Activated T-helper 2 cell treated with anti-CD3 and anti-CD28 coated beads, Interferon-gamma antibody, Interleukin-2, Interleukin-4, amounts not matched to agents 10 μg/mL and 5 μg/mL and 100 μg/mL, durations not matched to agents 14 hours and 24 hours and 36 hours (primary cell): ENCODE data around the gene TICAM2. TPM values are rescaled to one million over a fixed set of nuclear protein-coding genes. Genes with fewer than 3 reads are reported as not detected.

ENCODE experiments used
- DNase-seq: peaks from one replicate; pipeline ENCODE4 v3.0.0; 2021; ENCODE audit warnings: low spot score
- H3K27ac Mint-ChIP-seq: one replicate; pipeline ENCODE4 v1.8.0; 2021; ENCODE audit warnings: mixed read lengths
- H3K27me3 Mint-ChIP-seq: one replicate; pipeline ENCODE4 v1.8.0; 2021; ENCODE audit warnings: low read depth, mixed read lengths
- H3K36me3 Mint-ChIP-seq: one replicate; pipeline ENCODE4 v1.8.0; 2021; ENCODE audit warnings: low read depth, mixed read lengths
- H3K4me1 Mint-ChIP-seq: one replicate; pipeline ENCODE4 v1.8.0; 2021; ENCODE audit warnings: low read depth, mixed read lengths
- H3K4me3 Mint-ChIP-seq: one replicate; pipeline ENCODE4 v1.8.0; 2021; ENCODE audit warnings: low read depth, mild to moderate bottlenecking, moderate library complexity, mixed read lengths
- H3K9me3 Mint-ChIP-seq: one replicate; pipeline ENCODE4 v1.8.0; 2021; ENCODE audit warnings: mixed read lengths
- intact Hi-C: fragments of 100-400 bp; cut with micrococcal nuclease; formaldehyde crosslinking; loops from one replicate; pipeline ENCODE4 v1.15.1; 2023
- total RNA-seq: library from RNA; stranded (reverse); gene quantifications from 2 replicates; pipeline ENCODE4 v1.2.3, GENCODE V29; 2022

TICAM2 gene
- total RNA-seq, 1 donor from 2014 or later, result not detected

DNA sequence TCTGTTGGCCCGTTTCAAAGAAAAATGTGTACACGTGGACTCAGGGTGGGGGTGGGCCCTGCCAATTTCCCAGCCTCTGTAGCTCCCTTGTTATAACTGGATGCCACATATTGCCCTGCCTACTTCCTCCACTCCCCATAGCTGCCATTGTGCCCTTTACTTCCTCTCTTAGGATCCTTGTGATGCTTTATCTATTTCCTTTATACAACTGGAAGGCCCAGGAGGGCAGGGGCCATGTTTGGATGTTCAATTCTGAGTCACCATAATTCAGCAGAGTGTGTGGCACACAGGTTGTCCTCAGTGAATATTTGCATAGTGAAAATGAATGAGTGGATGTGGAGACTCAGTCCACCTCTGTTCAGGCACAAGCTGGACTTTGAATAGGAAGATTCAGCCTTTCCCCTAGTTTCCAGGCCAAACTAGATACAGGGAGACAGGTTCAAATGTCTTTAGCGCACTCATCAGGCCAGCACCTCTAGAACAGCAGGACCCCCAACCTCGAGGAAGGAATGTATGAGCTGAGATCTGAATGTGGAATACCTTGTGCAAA, 47.1 kb downstream of the TICAM2 start:
- intact Hi-C loops, result no loop called here
- H3K4me3 Mint-ChIP-seq, result no peak overlapping the region
- H3K27me3 Mint-ChIP-seq, result peaks cover 24% of the 10 kb centered on the region
- peaks cover 3% of the 10 kb centered on the region for H3K4me1 Mint-ChIP-seq
- no peaks in the 10 kb centered on the region for H3K9me3 Mint-ChIP-seq
- no peak for DNase-seq
- no peak overlapping the region for H3K27ac Mint-ChIP-seq
- H3K36me3 Mint-ChIP-seq, result no peaks in the 10 kb centered on the region

DNA sequence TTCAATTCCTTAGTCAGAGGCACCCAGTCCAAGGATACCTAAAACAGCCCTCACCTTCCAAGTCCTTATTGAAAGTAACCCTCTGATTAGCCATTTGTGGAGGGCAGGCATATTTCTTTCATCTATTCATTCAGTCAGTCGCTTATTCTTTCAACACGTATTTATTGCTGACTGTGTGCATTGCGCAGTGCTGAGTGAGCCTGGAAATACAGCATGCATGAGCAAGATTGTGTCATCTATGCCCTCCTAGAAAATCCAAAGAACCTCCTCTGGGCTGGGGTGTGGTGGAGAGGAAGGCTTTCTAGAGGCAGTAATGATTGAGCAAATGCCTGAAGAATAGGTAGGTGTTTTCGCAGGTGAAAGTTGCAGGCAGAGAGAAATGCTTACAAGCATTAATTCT, 49.2 kb downstream of the TICAM2 start:
- H3K9me3 Mint-ChIP-seq, result no peaks in the 10 kb centered on the region

DNA sequence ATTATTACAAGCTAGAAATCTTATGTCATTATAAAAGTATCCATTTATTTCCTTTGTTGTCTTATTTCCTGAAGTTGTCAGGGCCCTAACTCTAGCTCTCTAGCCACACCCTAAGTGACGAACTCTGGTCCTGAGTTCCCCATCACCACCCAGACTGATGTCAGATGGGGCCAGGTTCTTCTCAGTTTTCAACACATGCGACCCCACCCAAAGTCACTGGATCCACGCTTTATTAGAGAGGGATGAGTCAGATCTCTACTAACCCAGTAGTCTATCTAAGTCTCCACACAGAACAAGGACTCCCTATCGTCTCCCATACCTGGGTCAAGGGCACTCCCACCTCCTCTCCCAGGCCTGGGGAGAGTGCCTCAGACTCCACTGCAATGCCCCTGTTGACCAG, 50.9 kb downstream of the TICAM2 start:
- Mint-ChIP-seq H3K9me3 (peaks cover 4% of the 10 kb centered on the region), H3K4me1 (no peaks in the 10 kb centered on the region), H3K27me3 (peaks cover 18% of the 10 kb centered on the region), H3K36me3 (peaks cover under 1% of the 10 kb centered on the region), H3K27ac (no peak overlapping the region), H3K4me3 (no peak overlapping the region)
- no peak for DNase-seq
- intact Hi-C loops, result no loop called here

More for the DNA sequence above, 49.2 kb downstream of the TICAM2 start:
- no peak for DNase-seq
- Mint-ChIP-seq H3K27ac (no peak overlapping the region), H3K4me3 (no peak overlapping the region), H3K4me1 (peaks cover 3% of the 10 kb centered on the region), H3K36me3 (no peaks in the 10 kb centered on the region), H3K27me3 (peaks cover 18% of the 10 kb centered on the region)
- intact Hi-C loops, result no loop called here

DNA sequence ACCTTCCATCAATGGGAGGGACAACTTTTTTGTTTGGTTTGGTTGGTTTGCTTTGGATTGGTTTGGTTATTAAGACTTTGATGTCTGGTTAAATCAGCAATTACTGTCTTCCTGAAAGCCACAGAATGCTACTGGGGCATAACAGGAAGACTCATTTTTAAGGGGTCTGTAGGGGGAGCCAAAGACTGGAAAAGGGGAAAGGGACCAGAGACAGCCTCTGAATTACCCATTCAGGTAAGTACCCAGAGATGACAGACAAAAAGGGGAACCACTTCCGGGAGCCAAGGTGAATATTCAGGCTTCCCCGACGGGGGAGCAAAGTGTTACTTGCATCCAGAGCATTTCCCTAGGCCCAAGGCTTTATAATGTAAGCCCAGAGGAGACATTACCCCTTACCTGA, 53.1 kb downstream of the TICAM2 start:
- H3K36me3 Mint-ChIP-seq, result peaks cover 9% of the 10 kb centered on the region
- peaks cover 18% of the 10 kb centered on the region for H3K27me3 Mint-ChIP-seq
- no peak overlapping the region for H3K4me3 Mint-ChIP-seq
- intact Hi-C loops, result no loop called here
- H3K4me1 Mint-ChIP-seq, result peaks cover 6% of the 10 kb centered on the region
- no peak overlapping the region for H3K27ac Mint-ChIP-seq
- H3K9me3 Mint-ChIP-seq, result peaks cover 11% of the 10 kb centered on the region
- no peak for DNase-seq

DNA sequence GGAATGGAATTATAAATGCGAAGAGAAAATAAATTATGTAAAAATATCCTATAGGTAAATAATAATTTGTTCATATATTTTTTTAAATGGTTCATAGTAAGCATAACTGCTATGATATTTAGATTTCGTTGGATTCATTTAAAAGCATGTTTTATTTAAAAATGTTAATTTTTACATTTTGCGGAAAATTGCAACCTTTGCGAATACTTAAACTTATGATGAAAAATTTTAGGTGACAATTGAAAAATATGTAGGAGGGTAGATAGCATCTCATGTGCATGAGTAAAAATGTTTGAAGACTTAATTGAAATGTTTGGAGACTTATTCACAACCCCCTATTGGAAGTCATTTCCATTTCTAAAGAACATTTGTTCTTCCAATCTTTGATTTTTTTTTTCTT, 53.6 kb downstream of the TICAM2 start:
- intact Hi-C loops, result no loop called here
- peaks cover 11% of the 10 kb centered on the region for H3K9me3 Mint-ChIP-seq
- H3K36me3 Mint-ChIP-seq, result peaks cover 9% of the 10 kb centered on the region
- H3K4me3 Mint-ChIP-seq, result no peak overlapping the region
- no peak overlapping the region for H3K27ac Mint-ChIP-seq
- H3K27me3 Mint-ChIP-seq, result peaks cover 18% of the 10 kb centered on the region
- H3K4me1 Mint-ChIP-seq, result peaks cover 6% of the 10 kb centered on the region
- no peak for DNase-seq

DNA sequence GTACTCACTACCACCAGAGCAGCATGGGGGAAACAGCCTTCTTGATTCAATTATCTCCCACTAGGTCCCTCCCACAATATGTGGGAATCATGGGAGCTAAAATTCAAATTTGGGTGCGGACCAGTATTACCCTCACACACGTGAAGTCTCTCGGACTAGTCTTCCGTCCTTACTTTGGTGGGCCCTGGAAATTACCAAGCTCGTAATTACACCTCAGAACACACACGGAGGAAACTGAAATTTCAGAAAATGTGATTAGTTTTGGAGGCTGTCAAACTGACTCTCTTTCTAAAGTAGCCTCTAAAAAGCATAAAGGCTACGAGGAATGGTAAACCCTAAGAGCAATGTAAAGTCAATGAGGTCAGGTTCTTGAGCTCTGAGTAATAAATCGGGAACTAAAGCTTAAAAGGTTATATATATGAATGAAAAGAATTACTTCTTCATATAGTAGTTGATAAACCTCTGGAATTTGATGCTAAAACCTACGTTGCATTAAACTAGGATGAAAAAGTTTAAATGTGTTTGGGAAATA, 56.9 kb downstream of the TICAM2 start:
- intact Hi-C loops, result loop anchor here (2.0 kb wide), 2 partner anchors 89 to 249 kb away; partner anchors contain the start of gene CCDC112
- peak overlapping the region; percentile 21 for H3K4me3 Mint-ChIP-seq
- H3K9me3 Mint-ChIP-seq, result peaks cover 11% of the 10 kb centered on the region
- H3K36me3 Mint-ChIP-seq, result peaks cover 37% of the 10 kb centered on the region
- H3K27ac Mint-ChIP-seq, result peak overlapping the region; percentile 70
- peaks cover 32% of the 10 kb centered on the region for H3K4me1 Mint-ChIP-seq
- H3K27me3 Mint-ChIP-seq, result peaks cover under 1% of the 10 kb centered on the region
- DNase-seq, result no peak

DNA sequence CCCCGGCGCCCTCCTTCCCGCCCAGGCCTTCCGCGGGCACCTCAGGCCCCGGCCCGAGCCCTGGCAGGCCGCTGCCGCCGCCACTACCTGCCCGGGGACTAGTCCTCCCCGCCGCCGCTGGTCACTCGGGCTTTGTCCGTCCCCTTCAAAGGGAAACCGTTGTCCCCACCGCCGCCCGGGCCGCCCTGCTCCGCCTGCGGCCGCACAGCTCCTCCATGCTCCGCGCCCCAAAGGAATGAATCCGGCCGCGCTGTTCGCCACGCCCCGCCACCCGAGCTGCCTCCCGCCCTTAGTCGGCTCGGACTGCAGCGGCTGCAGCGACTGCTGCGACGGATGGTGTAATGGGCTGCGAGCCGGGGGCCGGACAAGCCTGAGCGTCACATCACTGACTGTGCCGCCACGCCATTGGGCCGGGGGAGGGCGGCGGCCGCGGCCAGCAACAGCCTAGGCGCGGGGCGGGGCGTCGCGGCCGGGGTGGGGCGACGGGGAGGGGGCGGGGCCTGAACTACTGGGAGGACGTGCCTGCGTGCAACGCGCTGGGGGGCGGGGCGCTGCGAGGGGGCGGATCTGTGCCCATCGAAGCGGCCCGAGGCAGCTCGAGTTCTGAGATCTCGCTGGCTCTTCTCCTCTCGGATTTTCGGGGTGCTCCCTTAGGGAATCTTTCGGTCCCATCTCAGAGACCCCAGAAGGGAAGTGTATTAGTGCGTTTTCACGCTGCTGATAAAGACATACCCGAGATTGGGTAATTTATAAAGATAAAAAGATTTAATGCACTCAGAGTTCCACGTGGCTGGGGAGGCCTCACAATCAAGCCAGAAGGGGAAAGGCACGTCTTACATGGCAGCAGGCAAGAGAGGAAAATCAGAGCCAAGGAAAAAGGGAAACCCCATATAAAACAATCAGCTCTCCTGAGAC, 57.6 kb downstream of the TICAM2 start, which contains the start of gene FEM1C:
FEM1C (minus strand) TSS at position 340 of the 915 bp plus-strand sequence. CDS start 1,282 bp downstream, outside the sequence.
- H3K9me3 Mint-ChIP-seq, result peaks cover 11% of the 10 kb centered on the region
- intact Hi-C loops, result loop anchor here (1.0 to 5.0 kb wide), 8 partner anchors 57 to 543 kb away; partner anchors contain the start of genes AP3S1, ATG12, CCDC112 and COMMD10
- H3K27ac Mint-ChIP-seq, result peak within 1 kb of the TSS; percentile 99
- H3K36me3 Mint-ChIP-seq, result peaks cover 44% of the 10 kb centered on the region
- no peaks in the 10 kb centered on the region for H3K27me3 Mint-ChIP-seq
- peak; percentile 92 for DNase-seq
- peak within 1 kb of the TSS; percentile 97 for H3K4me3 Mint-ChIP-seq
- H3K4me1 Mint-ChIP-seq, result peaks cover 39% of the 10 kb centered on the region

DNA sequence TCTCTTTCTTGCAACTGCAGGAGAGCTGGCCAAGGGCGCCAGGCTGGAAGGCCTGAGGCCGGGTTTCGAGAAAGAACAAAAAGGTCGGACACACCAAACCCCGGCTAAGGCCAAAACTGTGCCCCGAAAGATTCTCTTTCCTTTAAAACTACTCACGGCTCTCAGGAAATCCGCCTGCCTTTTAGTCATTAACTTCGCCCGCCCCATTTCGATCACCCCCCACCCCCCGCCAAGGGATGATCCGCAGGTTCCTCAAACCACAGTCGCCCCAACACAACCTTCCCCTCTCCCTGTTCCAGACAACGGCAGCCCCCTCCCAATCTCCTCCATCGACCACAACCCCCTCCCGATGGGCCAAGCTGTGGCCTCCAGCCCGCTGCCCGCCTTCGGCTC, 58.2 kb downstream of the TICAM2 start:
- intact Hi-C loops, result loop anchor here (1.0 to 5.0 kb wide), 8 partner anchors 57 to 543 kb away; partner anchors contain the start of genes AP3S1, ATG12, CCDC112 and COMMD10
- peaks cover 11% of the 10 kb centered on the region for H3K9me3 Mint-ChIP-seq
- peaks cover 51% of the 10 kb centered on the region for H3K36me3 Mint-ChIP-seq
- peak overlapping the region; percentile 99 for H3K27ac Mint-ChIP-seq
- H3K4me1 Mint-ChIP-seq, result peaks cover 44% of the 10 kb centered on the region
- no peak for DNase-seq
- H3K4me3 Mint-ChIP-seq, result peak overlapping the region; percentile 97
- H3K27me3 Mint-ChIP-seq, result no peaks in the 10 kb centered on the region

DNA sequence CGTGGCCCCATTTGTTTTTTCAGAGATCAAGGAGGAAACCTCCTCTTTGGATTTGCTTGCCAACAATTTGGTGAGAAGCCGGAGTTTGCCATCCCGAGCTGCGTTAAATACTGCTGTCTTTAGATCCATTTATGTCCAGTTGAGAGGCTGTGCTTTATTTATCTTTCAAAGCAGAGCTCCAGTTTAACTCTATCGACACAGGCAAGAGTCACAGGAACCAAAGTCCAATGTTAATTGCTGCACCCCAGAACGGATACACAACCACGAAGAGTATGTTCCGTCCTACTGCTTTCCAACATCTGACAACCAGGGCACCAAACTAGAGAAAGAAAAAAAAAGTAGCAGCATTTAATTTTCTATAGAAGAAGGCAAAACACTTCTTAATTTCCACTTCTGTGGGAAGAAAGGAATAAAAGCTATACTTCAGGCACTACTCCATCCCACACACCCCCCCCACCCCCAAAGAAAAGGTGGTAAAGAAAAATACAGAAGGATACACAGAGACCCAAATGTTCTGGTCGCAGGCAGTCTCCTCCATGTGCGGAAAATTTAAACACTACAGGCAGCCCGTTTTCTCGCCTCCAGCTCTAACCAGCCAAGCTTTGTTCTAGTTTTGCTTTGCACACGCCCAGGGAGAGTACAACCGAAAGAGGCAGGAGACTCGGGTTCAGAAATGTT, 58.8 kb downstream of the TICAM2 start:
- H3K9me3 Mint-ChIP-seq, result peaks cover 11% of the 10 kb centered on the region
- intact Hi-C loops, result loop anchor here (1.0 to 5.0 kb wide), 8 partner anchors 56 to 544 kb away; partner anchors contain the start of genes AP3S1, ATG12, CCDC112 and COMMD10
- H3K4me1 Mint-ChIP-seq, result peaks cover 49% of the 10 kb centered on the region
- DNase-seq, result peak; percentile 56
- H3K27me3 Mint-ChIP-seq, result no peaks in the 10 kb centered on the region
- H3K4me3 Mint-ChIP-seq, result peak overlapping the region; percentile 97
- H3K27ac Mint-ChIP-seq, result peak overlapping the region; percentile 99
- H3K36me3 Mint-ChIP-seq, result peaks cover 56% of the 10 kb centered on the region

DNA sequence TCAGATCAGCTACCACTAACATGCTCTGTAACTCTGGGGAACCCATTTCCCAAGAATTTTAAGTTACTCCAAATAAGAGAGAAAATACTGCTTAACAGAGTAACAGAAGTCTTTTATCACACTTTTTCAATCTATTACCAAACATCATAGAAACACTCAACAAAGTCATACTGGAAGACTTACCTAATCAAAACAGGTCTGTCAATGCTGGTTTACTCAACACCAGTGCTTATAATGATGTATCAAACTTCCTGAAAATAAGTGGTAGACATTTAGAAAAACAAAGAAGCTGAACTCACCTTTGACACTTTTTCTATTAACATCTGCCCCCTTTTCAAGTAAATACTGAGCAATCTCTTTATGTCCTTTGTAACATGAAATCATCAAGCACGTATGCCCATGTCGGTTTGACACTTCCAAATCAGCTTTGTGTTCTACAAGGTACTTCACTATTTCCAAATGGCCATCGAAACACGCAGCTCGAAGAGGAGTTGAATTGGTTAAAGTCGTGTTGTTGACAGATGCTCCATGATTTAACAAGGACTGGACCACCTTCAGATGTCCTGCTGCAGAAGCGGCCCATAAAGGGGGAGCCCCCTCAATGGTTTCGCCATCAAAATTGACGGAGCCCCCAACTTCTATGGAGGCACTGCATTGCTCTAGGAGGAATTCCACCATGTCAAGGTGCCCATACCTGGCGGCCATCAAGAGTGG, 59.5 kb downstream of the TICAM2 start:
- Mint-ChIP-seq H3K27ac (peak overlapping the region; percentile 99), H3K4me3 (peak overlapping the region; percentile 97), H3K27me3 (no peaks in the 10 kb centered on the region), H3K9me3 (peaks cover 11% of the 10 kb centered on the region), H3K4me1 (peaks cover 54% of the 10 kb centered on the region), H3K36me3 (peaks cover 62% of the 10 kb centered on the region)
- no peak for DNase-seq
- intact Hi-C loops, result loop anchor here (5.0 kb wide), 1 partner anchor 544 kb away; the partner anchor contains the start of gene COMMD10

DNA sequence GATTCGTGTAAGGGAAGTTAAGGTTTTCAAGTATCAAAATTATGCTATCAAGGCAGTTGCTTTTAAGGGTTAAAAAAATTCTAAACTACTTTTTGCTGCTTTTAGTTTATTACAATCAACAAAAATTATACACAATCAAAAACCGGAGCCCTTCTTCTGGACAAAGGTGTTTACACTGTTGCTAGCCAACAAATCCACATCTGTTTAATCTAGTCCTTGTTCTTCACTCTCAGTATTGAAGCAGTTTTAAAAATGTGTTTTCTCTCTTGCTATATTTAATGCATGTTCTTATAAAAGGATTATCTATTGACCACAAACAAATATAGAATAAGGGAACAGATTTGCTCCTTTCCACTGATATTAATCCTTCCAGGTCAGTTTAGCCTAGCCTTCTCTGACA, 60.2 kb downstream of the TICAM2 start:
- intact Hi-C loops, result loop anchor here (5.0 kb wide), 1 partner anchor 545 kb away; the partner anchor contains the start of gene COMMD10
- Mint-ChIP-seq H3K4me3 (peak overlapping the region; percentile 97), H3K36me3 (peaks cover 66% of the 10 kb centered on the region), H3K4me1 (peaks cover 58% of the 10 kb centered on the region), H3K9me3 (peaks cover 11% of the 10 kb centered on the region), H3K27me3 (no peaks in the 10 kb centered on the region), H3K27ac (peak overlapping the region; percentile 41)
- DNase-seq, result no peak
